CD4-positive, alpha-beta memory T cell (primary cell): Measurements from ENCODE around the gene TMEM72. TPM values are rescaled to one million over a fixed set of nuclear protein-coding genes. Genes with fewer than 3 reads are reported as not detected.

ENCODE experiments used
- CTCF ChIA-PET: fragments of 350-600 bp; sonication (Branson Sonifier 250); formaldehyde crosslinking; loops from one replicate; lab custom pipeline; 2021; ENCODE audit warnings: inconsistent platforms; ENCODE audit not compliant: partially characterized antibody; lab: Charles Lee
- POLR2A ChIA-PET: fragments of 350-600 bp; sonication (Branson Sonifier 250); formaldehyde crosslinking; loops from one replicate; lab custom pipeline; 2021; ENCODE audit not compliant: partially characterized antibody; lab: Charles Lee
- DNase-seq, 5 donors: peaks; one replicate each; pipeline versions ENCODE4 v3.0.0 to v3.0.0-alpha.2; 2020 to 2022; ENCODE audit warnings: mixed read lengths in 1 of 5
- H3K27ac ChIP-seq: one replicate; pipeline ENCODE4 v1.7.0; 2013; ENCODE audit warnings: low read depth, low read length
- H3K27me3 ChIP-seq: 2 replicates; pipeline ENCODE4 v1.7.0; 2013; ENCODE audit warnings: mild to moderate bottlenecking, low read length, moderate library complexity; ENCODE audit not compliant: insufficient read depth
- H3K36me3 ChIP-seq: 2 replicates; pipeline ENCODE4 v1.7.0; 2013; ENCODE audit warnings: mild to moderate bottlenecking, low read length, moderate library complexity; ENCODE audit not compliant: insufficient read depth
- H3K4me1 ChIP-seq: 2 replicates; pipeline ENCODE4 v1.7.0; 2013; ENCODE audit warnings: mild to moderate bottlenecking, low read length, moderate library complexity; ENCODE audit not compliant: insufficient read depth
- H3K4me3 ChIP-seq, 2 donors: one replicate each; pipeline ENCODE4 v1.7.0; 2013; ENCODE audit warnings: low read length in 2 of 2, mild to moderate bottlenecking in 1 of 2
- H3K9me3 ChIP-seq, 2 donors: one replicate each; pipeline ENCODE4 v1.7.0; 2013; ENCODE audit warnings: low read length in 2 of 2, control low read depth in 1 of 2; ENCODE audit not compliant: control insufficient read depth in 1 of 2
- H3K27ac Mint-ChIP-seq, 7 donors: one replicate each; pipeline ENCODE4 v1.8.0; 2020 to 2021; ENCODE audit warnings: mixed read lengths in 7 of 7, mild to moderate bottlenecking in 6 of 7, inconsistent platforms in 3 of 7, moderate library complexity in 3 of 7
- H3K27me3 Mint-ChIP-seq, 2 donors: one replicate each; pipeline ENCODE4 v1.8.0; 2020 to 2021; ENCODE audit warnings: mixed read lengths in 2 of 2
- H3K36me3 Mint-ChIP-seq, 2 donors: one replicate each; pipeline ENCODE4 v1.8.0; 2020 to 2021; ENCODE audit warnings: mixed read lengths in 2 of 2, inconsistent platforms in 1 of 2, mild to moderate bottlenecking in 1 of 2
- H3K4me1 Mint-ChIP-seq, 4 donors: one replicate each; pipeline ENCODE4 v1.8.0; 2020 to 2021; ENCODE audit warnings: mixed read lengths in 4 of 4, mild to moderate bottlenecking in 1 of 4
- H3K4me3 Mint-ChIP-seq, 8 donors: one replicate each; pipeline ENCODE4 v1.8.0; 2020 to 2021; ENCODE audit warnings: mixed read lengths in 8 of 8, mild to moderate bottlenecking in 7 of 8, moderate library complexity in 6 of 8, inconsistent platforms in 3 of 8
- H3K9me3 Mint-ChIP-seq, 8 donors: one replicate each; pipeline ENCODE4 v1.8.0; 2020 to 2021; ENCODE audit warnings: mixed read lengths in 8 of 8, mild to moderate bottlenecking in 5 of 8, inconsistent platforms in 3 of 8, moderate library complexity in 1 of 8
- intact Hi-C: fragments of 100-400 bp; cut with micrococcal nuclease; formaldehyde crosslinking; loops from one replicate; pipeline ENCODE4 v1.15.1; 2023
- polyA plus RNA-seq, 2 donors: library from polyadenylated mRNA; unstranded; fragments of 300-500 nt; fragmentation: Illumina TruSeq; gene quantifications; one replicate each; pipeline ENCODE4 v1.2.3, GENCODE V29; 2021
- total RNA-seq, 2 experiments: library from RNA; stranded (reverse); gene quantifications; one replicate each; pipeline ENCODE4 v1.2.3, GENCODE V29; 2021

The TMEM72 gene
- total and polyA plus RNA-seq, 4 experiments from 2014 or later, result not detected

- Mint-ChIP-seq H3K4me3 (no peak overlapping the region), H3K9me3 (no peaks in the 10 kb centered on the region), H3K27me3 (peaks cover 0 to 2% of the 10 kb centered on the region in 2 donors), H3K27ac (no peak overlapping the region), H3K36me3 (no peaks in the 10 kb centered on the region), H3K4me1 (no peaks in the 10 kb centered on the region)
- Histone ChIP-seq H3K27ac (no peak overlapping the region), H3K9me3 (no peaks in the 10 kb centered on the region), H3K36me3 (no peaks in the 10 kb centered on the region), H3K4me1 (no peaks in the 10 kb centered on the region), H3K4me3 (no peak overlapping the region), H3K27me3 (no peaks in the 10 kb centered on the region)
- DNase-seq, result no peak
- POLR2A ChIA-PET, result no interaction called here
- intact Hi-C loops, result no loop called here
- CTCF ChIA-PET, result interaction anchor here (1.5 kb wide), 1 partner anchor 12 kb away, joined by 3 read pairs; no protein-coding TSS in a partner anchor
Measured at GRCh38 chr10:44897049-44897448, 14.1 kb upstream of the TMEM72 start.

GRCh38 chr10:44898665-44899064 is 12.5 kb upstream of the TMEM72 start:
- Mint-ChIP-seq H3K27me3 (peaks cover 0 to 2% of the 10 kb centered on the region in 2 donors), H3K4me3 (no peak overlapping the region), H3K9me3 (no peaks in the 10 kb centered on the region), H3K27ac (no peak overlapping the region), H3K36me3 (no peaks in the 10 kb centered on the region), H3K4me1 (no peaks in the 10 kb centered on the region)
- intact Hi-C loops, result no loop called here
- ChIA-PET POLR2A (no interaction called here), CTCF (no interaction called here)
- no peak overlapping the region for H3K4me3 ChIP-seq
- no peak for DNase-seq
- H3K9me3 ChIP-seq, result no peaks in the 10 kb centered on the region
- H3K27ac ChIP-seq, result no peak overlapping the region
- no peaks in the 10 kb centered on the region for H3K4me1 ChIP-seq
- H3K36me3 ChIP-seq, result no peaks in the 10 kb centered on the region
- no peaks in the 10 kb centered on the region for H3K27me3 ChIP-seq

- Mint-ChIP-seq H3K27me3 (peaks cover 0 to 2% of the 10 kb centered on the region in 2 donors), H3K27ac (peak overlapping the region in 2 of 7 donors; percentile 9 to 57), H3K36me3 (no peaks in the 10 kb centered on the region), H3K4me1 (no peaks in the 10 kb centered on the region), H3K9me3 (no peaks in the 10 kb centered on the region), H3K4me3 (no peak overlapping the region)
- no peaks in the 10 kb centered on the region for H3K27me3 ChIP-seq
- ChIA-PET CTCF (no interaction called here), POLR2A (no interaction called here)
- no peak overlapping the region for H3K27ac ChIP-seq
- DNase-seq, result no peak
- H3K4me1 ChIP-seq, result no peaks in the 10 kb centered on the region
- no peak overlapping the region for H3K4me3 ChIP-seq
- no peaks in the 10 kb centered on the region for H3K36me3 ChIP-seq
- H3K9me3 ChIP-seq, result no peaks in the 10 kb centered on the region
- intact Hi-C loops, result no loop called here
Measured at GRCh38 chr10:44899450-44900080, 11.6 kb upstream of the TMEM72 start.

- no peak overlapping the region for H3K27ac Mint-ChIP-seq
- intact Hi-C loops, result no loop called here
- POLR2A ChIA-PET, result no interaction called here
- no peaks in the 10 kb centered on the region for H3K36me3 Mint-ChIP-seq
- no peaks in the 10 kb centered on the region for H3K9me3 Mint-ChIP-seq
- Histone ChIP-seq H3K27ac (no peak overlapping the region), H3K4me1 (no peaks in the 10 kb centered on the region), H3K4me3 (no peak overlapping the region), H3K27me3 (no peaks in the 10 kb centered on the region), H3K36me3 (no peaks in the 10 kb centered on the region), H3K9me3 (no peaks in the 10 kb centered on the region)
- CTCF ChIA-PET, result interaction anchor here (0.8 to 1.0 kb wide), 2 partner anchors 31 to 46 kb away, joined by 3 read pairs; no protein-coding TSS in a partner anchor
- H3K4me3 Mint-ChIP-seq, result no peak overlapping the region
- H3K4me1 Mint-ChIP-seq, result no peaks in the 10 kb centered on the region
- DNase-seq, result no peak
- peaks cover 0 to 4% of the 10 kb centered on the region in 2 donors for H3K27me3 Mint-ChIP-seq
Measured at GRCh38 chr10:44902941-44903545, 8.1 kb upstream of the TMEM72 start.

GRCh38 chr10:44906486-44906885 is 4.7 kb upstream of the TMEM72 start:
- ChIA-PET POLR2A (no interaction called here), CTCF (interaction anchor here (1.0 kb wide), 1 partner anchor 26 kb away, joined by 4 read pairs; no protein-coding TSS in a partner anchor)
- intact Hi-C loops, result no loop called here
- H3K36me3 ChIP-seq, result no peaks in the 10 kb centered on the region
- DNase-seq, result no peak
- no peaks in the 10 kb centered on the region for H3K4me1 Mint-ChIP-seq
- peaks cover 3 to 5% of the 10 kb centered on the region in 2 donors for H3K27me3 Mint-ChIP-seq
- H3K27me3 ChIP-seq, result no peaks in the 10 kb centered on the region
- H3K9me3 ChIP-seq, result no peaks in the 10 kb centered on the region
- no peaks in the 10 kb centered on the region for H3K36me3 Mint-ChIP-seq
- no peak overlapping the region for H3K4me3 ChIP-seq
- no peak overlapping the region for H3K4me3 Mint-ChIP-seq
- no peak overlapping the region for H3K27ac Mint-ChIP-seq
- no peak overlapping the region for H3K27ac ChIP-seq
- no peaks in the 10 kb centered on the region for H3K4me1 ChIP-seq
- H3K9me3 Mint-ChIP-seq, result no peaks in the 10 kb centered on the region

- no peak for DNase-seq
- Mint-ChIP-seq H3K27me3 (peaks cover 3% of the 10 kb centered on the region in 2 donors), H3K4me1 (no peaks in the 10 kb centered on the region), H3K36me3 (no peaks in the 10 kb centered on the region), H3K4me3 (no peak overlapping the region), H3K9me3 (no peaks in the 10 kb centered on the region), H3K27ac (no peak overlapping the region)
- POLR2A ChIA-PET, result no interaction called here
- Histone ChIP-seq H3K9me3 (no peaks in the 10 kb centered on the region), H3K27me3 (no peaks in the 10 kb centered on the region), H3K4me1 (no peaks in the 10 kb centered on the region), H3K36me3 (no peaks in the 10 kb centered on the region), H3K4me3 (no peak overlapping the region), H3K27ac (no peak overlapping the region)
- intact Hi-C loops, result no loop called here
- CTCF ChIA-PET, result no interaction called here
Measured at GRCh38 chr10:44907556-44907955, 3.6 kb upstream of the TMEM72 start.

- Histone ChIP-seq H3K4me3 (no peak overlapping the region), H3K4me1 (peaks cover 2% of the 10 kb centered on the region), H3K27ac (no peak overlapping the region), H3K9me3 (no peaks in the 10 kb centered on the region), H3K27me3 (no peaks in the 10 kb centered on the region), H3K36me3 (no peaks in the 10 kb centered on the region)
- Mint-ChIP-seq H3K9me3 (no peaks in the 10 kb centered on the region), H3K36me3 (no peaks in the 10 kb centered on the region), H3K27me3 (peaks cover 3% of the 10 kb centered on the region in 2 donors), H3K4me1 (peaks cover 3 to 4% (median 3%) of the 10 kb centered on the region in 4 donors), H3K4me3 (no peak overlapping the region), H3K27ac (no peak overlapping the region)
- CTCF ChIA-PET, result interaction anchor here (0.7 kb wide), 1 partner anchor 12 kb away, joined by 3 read pairs; no protein-coding TSS in a partner anchor
- POLR2A ChIA-PET, result no interaction called here
- no peak for DNase-seq
- intact Hi-C loops, result no loop called here
Measured at GRCh38 chr10:44908066-44908749, 2.9 kb upstream of the TMEM72 start.
